GM12878 (cell line): ENCODE measurements around the gene AGFG1. TPM values are rescaled to one million over a fixed set of nuclear protein-coding genes. Genes with fewer than 3 reads are reported as not detected.

Experiments used
- ATAC-seq: fragments of 200-7000 bp; cut with Tn5 transposase; 3 replicates; pipeline ENCODE4 v1.9.1; 2020; ENCODE audit warnings: mild to moderate bottlenecking, moderate library complexity
- BruUV-seq: library from RNA; stranded (reverse); fragments of 400-500 nt; replicated peaks from 2 replicates; lab custom pipeline; 2021; lab: Mats Ljungman, UMichigan
- CTCF ChIA-PET: fragments of 300-600 bp; sonication (Branson Sonifier 250); formaldehyde crosslinking; extraction: SDS; loops from one replicate; lab custom pipeline; 2021; ENCODE audit warnings: inconsistent platforms; lab: Yijun Ruan, JAX
- POLR2A ChIA-PET: fragments of 350-600 bp; formaldehyde crosslinking; extraction: SDS; loops from one replicate; lab custom pipeline; 2021; ENCODE audit warnings: inconsistent platforms; lab: Charles Lee
- RAD21 ChIA-PET: fragments of 300-600 bp; sonication (Branson Sonifier 250); formaldehyde crosslinking; loops from one replicate; lab custom pipeline; 2023; ENCODE audit warnings: antibody characterized with exemption; ENCODE audit not compliant: unreplicated experiment; lab: Charles Lee
- SMC1A ChIA-PET: fragments of 300-600 bp; sonication (Branson Sonifier 250); formaldehyde crosslinking; loops from one replicate; lab custom pipeline; 2023; ENCODE audit not compliant: unreplicated experiment, uncharacterized antibody; lab: Charles Lee
- DNase-seq: peaks from one replicate; pipeline ENCODE4 v3.0.0-alpha.2; 2011; ENCODE audit warnings: low read depth, low spot score
- FAIRE-seq: peaks from 3 replicates; lab custom pipeline; 2011; peaks lifted over from hg19 to GRCh38; lab: Jason Lieb, UNC
- H2AFZ ChIP-seq: 2 replicates; pipeline ENCODE4 v1.6.0; 2011; ENCODE audit warnings: low read depth, low read length, control low read depth; ENCODE audit not compliant: control insufficient read depth
- H3K27ac ChIP-seq: 2 replicates; pipeline ENCODE4 v1.5.1; 2011; ENCODE audit warnings: control low read depth; ENCODE audit not compliant: control insufficient read depth, insufficient read depth
- H3K27me3 ChIP-seq, 2 experiments: replicated peaks in 1 of 2; 2 replicates each; pipeline versions ENCODE4 v1.6.0 to v1.6.1; 2011; ENCODE audit warnings: low read length in 1 of 2; ENCODE audit not compliant: control insufficient read depth in 2 of 2, insufficient read depth in 2 of 2
- H3K36me3 ChIP-seq, 2 experiments: 2 replicates each; pipeline ENCODE4 v1.5.1; 2011; ENCODE audit warnings: low read length in 1 of 2; ENCODE audit not compliant: control insufficient read depth in 2 of 2, insufficient read depth in 2 of 2
- H3K4me1 ChIP-seq: 2 replicates; pipeline ENCODE4 v1.6.1; 2011; ENCODE audit warnings: mild to moderate bottlenecking, low read length, moderate library complexity, mixed read lengths; ENCODE audit not compliant: control insufficient read depth, insufficient read depth
- H3K4me2 ChIP-seq: 2 replicates; pipeline ENCODE4 v1.6.0; 2011; ENCODE audit warnings: control low read depth; ENCODE audit not compliant: control insufficient read depth, insufficient read depth
- H3K4me3 ChIP-seq: fragments of 200-600 bp; sonication (generic); 2 replicates; pipeline ENCODE4 v1.5.1; 2016
- H3K79me2 ChIP-seq: 2 replicates; pipeline ENCODE4 v1.6.0; 2011; ENCODE audit warnings: low read length; ENCODE audit not compliant: control insufficient read depth, insufficient read depth
- H3K9ac ChIP-seq: 2 replicates; pipeline ENCODE4 v1.8.0; 2011; ENCODE audit warnings: low read length, control low read depth, mixed read lengths; ENCODE audit not compliant: control insufficient read depth, insufficient read depth
- H3K9me3 ChIP-seq: replicated peaks from 3 replicates; pipeline ENCODE4 v1.5.1; 2011; ENCODE audit warnings: mild to moderate bottlenecking, low read length; ENCODE audit not compliant: control insufficient read depth, insufficient read depth
- H4K20me1 ChIP-seq: 2 replicates; pipeline ENCODE4 v1.6.0; 2011; ENCODE audit not compliant: control insufficient read depth, insufficient read depth
- BACH1 ChIP-seq: fragments of 450-650 bp; IDR thresholded peaks from 2 replicates; pipeline ENCODE4 v1.6.1; 2017; ENCODE audit warnings: mild to moderate bottlenecking, borderline replicate concordance
- BCL11A ChIP-seq: IDR thresholded peaks from 2 replicates; pipeline ENCODE4 v1.6.1; 2011; ENCODE audit warnings: low read depth, low read length
- FOXM1 ChIP-seq: IDR thresholded peaks from 2 replicates; pipeline ENCODE4 v1.6.1; 2012; ENCODE audit warnings: low read depth, mild to moderate bottlenecking, inconsistent platforms, low read length, moderate library complexity
- NR2F1 ChIP-seq: fragments of 450-650 bp; conservative IDR thresholded peaks from 2 replicates; pipeline ENCODE4 v1.6.1; 2017; ENCODE audit warnings: mild to moderate bottlenecking
- POLR2AphosphoS2 ChIP-seq: IDR thresholded peaks from 2 replicates; pipeline ENCODE4 v1.6.1; 2011; ENCODE audit warnings: low read depth, mild to moderate bottlenecking, low read length, improper control_type of control experiment, moderate library complexity
- WGBS: methylation state at CpG from one replicate; pipeline ENCODE4 v1.1.6; 2016; ENCODE audit warnings: low lambda C conversion rate; ENCODE audit not compliant: insufficient replicate concordance, insufficient coverage; ENCODE audit errors: missing lambda C conversion rate; 5-methylcytosine and 5-hydroxymethylcytosine counted together
- in situ Hi-C: fragments of 300-500 bp; cut with MboI; formaldehyde crosslinking; loops from 9 replicates; pipeline ENCODE4 v1.14.3; 2018; ENCODE audit warnings: mixed read lengths
- intact Hi-C: fragments of 100-400 bp; cut with micrococcal nuclease; formaldehyde crosslinking; loops from one replicate; pipeline ENCODE4 v1.14.2; 2022; ENCODE audit not compliant: unreplicated experiment
- polyA plus RNA-seq, 11 experiments: library from polyadenylated mRNA; depleted of rRNA in 4 of 11; unstranded in 6 of 11; stranded (reverse) in 5 of 11; fragments of >200 nt; fragmentation: Nextera tagmentation in 4 of 11; fragmentation: Illumina TruSeq in 1 of 11; extraction: Ambion mirVana in 4 of 11; extraction: Trizol in 1 of 11; gene quantifications; 1 replicate in 1 of 11; 2 replicates in 10 of 11; pipeline versions ENCODE4 v1.2.1 to v1.2.3, GENCODE V29; 2011 to 2016; ENCODE audit warnings: inconsistent platforms in 2 of 11, missing spikeins in 2 of 11, low read depth in 1 of 11
- total RNA-seq, 4 experiments: library from RNA; depleted of rRNA in 3 of 4; stranded (reverse); fragments of >200 nt in 3 of 4; fragmentation: Illumina TruSeq in 1 of 4; extraction: Trizol in 1 of 4; gene quantifications; 2 replicates each; pipeline versions ENCODE4 v1.2.1 to v1.2.3, GENCODE V29; 2013 to 2021
- TF ChIP-seq, protein P1 (sequence below): fragments of 450-650 bp; IDR thresholded peaks from 2 replicates; pipeline ENCODE4 v1.6.1; 2017; ENCODE audit warnings: antibody characterized with exemption, mild to moderate bottlenecking, moderate library complexity
- TF ChIP-seq, protein P2 (sequence below): IDR thresholded peaks from 2 replicates; pipeline ENCODE4 v1.6.1; 2012; ENCODE audit warnings: low read depth, low read length, improper control_type of control experiment

Gene AGFG1
- total and polyA plus RNA-seq, 10 of the 15 experiments (the other 5 are each of a cell fraction or from before 2014, with no cell fraction given): 7.3 to 243 (median 81.7) TPM

DNA sequence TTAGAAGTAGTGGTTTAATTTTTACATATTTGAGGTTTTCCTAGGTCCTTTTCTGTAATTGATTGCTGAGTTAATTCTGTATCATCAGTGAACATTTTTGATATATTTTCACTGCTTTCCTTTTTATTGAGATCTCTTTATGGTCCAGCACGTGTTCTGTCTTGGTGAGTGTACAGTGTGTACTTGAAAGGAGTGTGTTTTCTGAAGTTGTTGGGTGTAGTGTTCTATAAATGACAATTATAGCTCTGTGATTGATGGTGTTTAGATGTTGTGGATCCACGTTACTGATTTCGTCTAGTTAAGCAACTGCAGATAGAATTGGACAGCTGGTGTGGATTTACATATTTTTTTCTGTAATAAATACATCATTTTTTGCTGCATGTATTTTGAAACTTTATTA is 32.7 kb downstream of the AGFG1 start:
- CTCF ChIA-PET: interaction anchor here (0.6 to 4.8 kb wide), 3 partner anchors 22 to 31 kb away, joined by 3 to 22 read pairs (median 5); no protein-coding TSS in a partner anchor
- RAD21 ChIA-PET: interaction anchor here (0.6 kb wide), 1 partner anchor 142 kb away, joined by 3 read pairs; no protein-coding TSS in a partner anchor
- 0 out of 3 replicates have a peak, but pooled peaks have one; percentile 12 for ATAC-seq
- 67% methylated on average over 3 of the region's 3 CpGs for WGBS
- Histone ChIP-seq H3K9ac (no peak overlapping the region), H3K4me2 (no peak overlapping the region), H3K4me3 (no peak overlapping the region), H3K4me1 (peaks cover 13% of the 10 kb centered on the region; the same call in 1 of the 2 replicates), H3K79me2 (peaks cover 88% of the 10 kb centered on the region), H2AFZ (no peak overlapping the region), H3K27me3 (no peaks in the 10 kb centered on the region), H4K20me1 (no peaks in the 10 kb centered on the region; the same call in 1 of the 2 replicates), H3K27ac (no peak overlapping the region), H3K9me3 (no peaks in the 10 kb centered on the region), H3K36me3 (peaks cover 0 to 2% of the 10 kb centered on the region in 2 experiments; a peak in 3 of 4 replicates)
- BruUV-seq: no TSS peak
- POLR2A ChIA-PET: interaction anchor here (1.4 to 1.6 kb wide), 2 partner anchors 15 to 19 kb away, joined by 3 to 4 read pairs; no protein-coding TSS in a partner anchor
- no peak for TF ChIP-seq BCL11A
- TF ChIP-seq, protein P1, sequence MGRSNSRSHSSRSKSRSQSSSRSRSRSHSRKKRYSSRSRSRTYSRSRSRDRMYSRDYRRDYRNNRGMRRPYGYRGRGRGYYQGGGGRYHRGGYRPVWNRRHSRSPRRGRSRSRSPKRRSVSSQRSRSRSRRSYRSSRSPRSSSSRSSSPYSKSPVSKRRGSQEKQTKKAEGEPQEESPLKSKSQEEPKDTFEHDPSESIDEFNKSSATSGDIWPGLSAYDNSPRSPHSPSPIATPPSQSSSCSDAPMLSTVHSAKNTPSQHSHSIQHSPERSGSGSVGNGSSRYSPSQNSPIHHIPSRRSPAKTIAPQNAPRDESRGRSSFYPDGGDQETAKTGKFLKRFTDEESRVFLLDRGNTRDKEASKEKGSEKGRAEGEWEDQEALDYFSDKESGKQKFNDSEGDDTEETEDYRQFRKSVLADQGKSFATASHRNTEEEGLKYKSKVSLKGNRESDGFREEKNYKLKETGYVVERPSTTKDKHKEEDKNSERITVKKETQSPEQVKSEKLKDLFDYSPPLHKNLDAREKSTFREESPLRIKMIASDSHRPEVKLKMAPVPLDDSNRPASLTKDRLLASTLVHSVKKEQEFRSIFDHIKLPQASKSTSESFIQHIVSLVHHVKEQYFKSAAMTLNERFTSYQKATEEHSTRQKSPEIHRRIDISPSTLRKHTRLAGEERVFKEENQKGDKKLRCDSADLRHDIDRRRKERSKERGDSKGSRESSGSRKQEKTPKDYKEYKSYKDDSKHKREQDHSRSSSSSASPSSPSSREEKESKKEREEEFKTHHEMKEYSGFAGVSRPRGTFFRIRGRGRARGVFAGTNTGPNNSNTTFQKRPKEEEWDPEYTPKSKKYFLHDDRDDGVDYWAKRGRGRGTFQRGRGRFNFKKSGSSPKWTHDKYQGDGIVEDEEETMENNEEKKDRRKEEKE: no peak
- TF ChIP-seq POLR2AphosphoS2: no peak
- no peak for TF ChIP-seq NR2F1
- TF ChIP-seq BACH1: no peak
- TF ChIP-seq FOXM1: no peak
- TF ChIP-seq, protein P2, sequence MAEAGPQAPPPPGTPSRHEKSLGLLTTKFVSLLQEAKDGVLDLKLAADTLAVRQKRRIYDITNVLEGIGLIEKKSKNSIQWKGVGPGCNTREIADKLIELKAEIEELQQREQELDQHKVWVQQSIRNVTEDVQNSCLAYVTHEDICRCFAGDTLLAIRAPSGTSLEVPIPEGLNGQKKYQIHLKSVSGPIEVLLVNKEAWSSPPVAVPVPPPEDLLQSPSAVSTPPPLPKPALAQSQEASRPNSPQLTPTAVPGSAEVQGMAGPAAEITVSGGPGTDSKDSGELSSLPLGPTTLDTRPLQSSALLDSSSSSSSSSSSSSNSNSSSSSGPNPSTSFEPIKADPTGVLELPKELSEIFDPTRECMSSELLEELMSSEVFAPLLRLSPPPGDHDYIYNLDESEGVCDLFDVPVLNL: no peak
- in situ Hi-C loops: no loop called here
- FAIRE-seq: no peak
- DNase-seq: no peak
- intact Hi-C loops: no loop called here
- SMC1A ChIA-PET: interaction anchor here (1.0 to 4.6 kb wide), 6 partner anchors 9 to 98 kb away, joined by 3 to 21 read pairs (median 8); no protein-coding TSS in a partner anchor
